GM21723 (cell line): Measurements from ENCODE around the gene PHAF1.

Experiments
- ATAC-seq: cut with Tn5 transposase; IDR thresholded peaks from one replicate; pipeline ENCODE4 v1.9.1; 2021; ENCODE audit warnings: mild to moderate bottlenecking, moderate library complexity; ENCODE audit not compliant: unreplicated experiment

Gene PHAF1

GRCh38 chr16:67162506-67163163 is 52.9 kb downstream of the PHAF1 start:
- no peak for ATAC-seq

GRCh38 chr16:67163164-67163998 is 53.6 kb downstream of the PHAF1 start:
- ATAC-seq: no peak

DNA sequence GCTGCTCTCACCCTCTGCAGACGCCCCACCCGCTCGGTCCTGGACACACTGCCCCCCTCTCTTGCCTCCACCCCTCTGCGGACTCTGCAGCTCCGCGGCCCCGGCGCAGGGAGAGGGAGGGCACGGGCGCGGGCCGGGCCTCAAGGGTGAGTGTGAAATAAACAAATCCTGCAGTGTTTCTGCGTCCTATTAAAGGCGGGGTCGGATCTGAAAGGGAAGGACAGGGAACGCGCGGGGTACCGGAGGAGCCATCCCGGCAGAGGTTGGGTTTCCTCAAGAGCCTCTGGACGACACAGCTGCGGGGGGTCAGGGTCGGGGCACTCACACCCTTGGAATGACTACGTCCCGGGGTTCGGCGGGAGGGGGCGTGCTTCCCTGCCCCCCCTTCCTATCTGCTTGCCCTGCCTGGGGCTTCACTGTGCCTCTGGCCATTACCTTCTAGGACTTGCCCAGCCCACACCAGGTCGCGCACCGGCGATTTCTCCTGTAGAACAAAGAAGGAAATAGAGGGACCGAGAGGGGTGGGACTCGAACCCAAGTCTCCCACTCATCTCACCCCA is 54.3 kb downstream of the PHAF1 start:
- ATAC-seq: no peak

- no peak for ATAC-seq
Measured at GRCh38 chr16:67164599-67165061, 54.9 kb downstream of the PHAF1 start, which contains the start of gene HSF4. HSF4 (plus strand) TSS chr16:67164745; CDS start chr16:67164812, 67 bp downstream.

GRCh38 chr16:67165121-67166078 is 55.7 kb downstream of the PHAF1 start:
- ATAC-seq: no peak

GRCh38 chr16:67166110-67166547 is 56.4 kb downstream of the PHAF1 start:
- no peak for ATAC-seq

GRCh38 chr16:67166598-67167168 is 56.9 kb downstream of the PHAF1 start:
- no peak for ATAC-seq

DNA sequence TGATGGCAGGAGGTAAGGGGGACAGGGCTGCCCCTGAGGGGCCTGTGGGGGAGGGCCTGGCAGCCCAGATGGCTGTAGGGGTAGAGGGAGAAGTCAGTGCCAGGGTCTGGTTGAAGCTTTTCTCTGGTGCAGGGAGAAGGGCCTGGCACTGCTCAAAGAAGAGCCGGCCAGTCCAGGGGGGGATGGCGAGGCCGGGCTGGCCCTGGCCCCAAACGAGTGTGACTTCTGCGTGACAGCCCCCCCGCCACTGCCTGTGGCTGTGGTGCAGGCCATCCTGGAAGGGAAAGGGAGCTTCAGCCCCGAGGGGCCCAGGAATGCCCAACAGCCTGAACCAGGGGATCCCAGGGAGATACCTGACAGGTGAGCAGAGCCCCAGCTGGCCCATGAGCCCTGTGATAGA is 57.8 kb downstream of the PHAF1 start:
- no peak for ATAC-seq

DNA sequence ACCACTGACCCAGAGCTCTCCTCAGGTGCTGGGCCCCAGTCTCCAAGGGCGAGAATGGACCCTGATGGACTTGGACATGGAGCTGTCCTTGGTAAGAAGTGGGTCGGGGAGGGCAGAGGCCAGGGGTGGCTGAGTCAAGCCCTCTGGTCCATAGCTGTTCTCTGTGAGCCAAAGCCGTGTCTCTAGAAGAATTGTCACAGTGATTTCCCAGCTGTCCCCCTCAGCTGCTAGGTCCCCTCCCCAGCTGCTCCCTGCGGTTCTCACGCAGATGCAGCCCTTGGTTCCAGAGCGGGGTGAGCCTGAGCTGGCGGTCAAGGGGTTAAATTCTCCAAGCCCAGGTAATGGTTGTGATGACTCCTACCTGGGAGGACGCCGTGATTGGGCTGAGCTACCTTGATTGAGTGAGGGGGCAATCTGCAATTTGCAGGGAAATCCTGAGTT is 59.3 kb downstream of the PHAF1 start:
- ATAC-seq: no peak

- peak; percentile 9 for ATAC-seq
Measured at GRCh38 chr16:67169642-67170167, 60.0 kb downstream of the PHAF1 start.

GRCh38 chr16:67170168-67170948 is 60.6 kb downstream of the PHAF1 start, which contains the start of gene NOL3:
NOL3 (plus strand) TSS chr16:67170538.
- ATAC-seq: peak; percentile 53

GRCh38 chr16:67170949-67171649 is 61.4 kb downstream of the PHAF1 start:
- peak; percentile 6 for ATAC-seq

GRCh38 chr16:67173323-67173722 is 63.6 kb downstream of the PHAF1 start:
- no peak for ATAC-seq

DNA sequence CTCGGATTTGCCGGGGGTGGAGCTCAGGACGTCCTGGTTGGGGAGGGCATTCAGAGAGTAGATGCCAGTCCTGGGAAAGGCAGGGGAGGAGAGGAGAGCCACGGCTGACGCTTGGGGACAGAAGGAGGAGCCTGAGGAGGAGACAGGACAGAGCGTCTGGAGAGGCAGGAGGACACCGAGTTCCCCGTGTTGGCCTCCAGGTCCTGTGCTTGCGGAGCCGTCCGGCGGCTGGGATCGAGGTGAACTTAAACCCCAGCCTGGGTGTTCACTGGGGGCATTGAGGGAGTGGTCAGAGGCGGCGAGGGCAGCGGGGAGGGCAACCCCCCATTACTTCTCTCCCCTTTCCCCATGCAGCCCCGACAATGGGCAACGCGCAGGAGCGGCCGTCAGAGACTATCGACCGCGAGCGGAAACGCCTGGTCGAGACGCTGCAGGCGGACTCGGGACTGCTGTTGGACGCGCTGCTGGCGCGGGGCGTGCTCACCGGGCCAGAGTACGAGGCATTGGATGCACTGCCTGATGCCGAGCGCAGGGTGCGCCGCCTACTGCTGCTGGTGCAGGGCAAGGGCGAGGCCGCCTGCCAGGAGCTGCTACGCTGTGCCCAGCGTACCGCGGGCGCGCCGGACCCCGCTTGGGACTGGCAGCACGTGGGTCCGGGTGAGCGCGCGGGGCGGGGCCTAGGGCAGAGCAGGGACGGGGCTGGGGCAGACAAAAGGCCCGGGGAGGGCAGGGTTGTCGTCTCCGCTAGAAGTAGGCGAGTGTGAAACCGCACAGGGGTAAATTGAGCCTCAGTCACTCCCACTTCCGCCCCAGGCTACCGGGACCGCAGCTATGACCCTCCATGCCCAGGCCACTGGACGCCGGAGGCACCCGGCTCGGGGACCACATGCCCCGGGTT is 64.3 kb downstream of the PHAF1 start:
- ATAC-seq: peak; percentile 32

DNA sequence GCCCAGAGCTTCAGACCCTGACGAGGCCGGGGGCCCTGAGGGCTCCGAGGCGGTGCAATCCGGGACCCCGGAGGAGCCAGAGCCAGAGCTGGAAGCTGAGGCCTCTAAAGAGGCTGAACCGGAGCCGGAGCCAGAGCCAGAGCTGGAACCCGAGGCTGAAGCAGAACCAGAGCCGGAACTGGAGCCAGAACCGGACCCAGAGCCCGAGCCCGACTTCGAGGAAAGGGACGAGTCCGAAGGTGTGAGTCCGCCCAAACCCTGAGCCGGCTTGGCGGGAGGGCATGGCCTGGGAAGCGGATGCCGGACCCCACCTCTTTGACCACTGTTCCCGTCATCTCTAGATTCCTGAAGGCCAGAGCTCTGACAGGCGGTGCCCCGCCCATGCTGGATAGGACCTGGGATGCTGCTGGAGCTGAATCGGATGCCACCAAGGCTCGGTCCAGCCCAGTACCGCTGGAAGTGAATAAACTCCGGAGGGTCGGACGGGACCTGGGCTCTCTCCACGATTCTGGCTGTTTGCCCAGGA is 65.0 kb downstream of the PHAF1 start:
- no peak for ATAC-seq

DNA sequence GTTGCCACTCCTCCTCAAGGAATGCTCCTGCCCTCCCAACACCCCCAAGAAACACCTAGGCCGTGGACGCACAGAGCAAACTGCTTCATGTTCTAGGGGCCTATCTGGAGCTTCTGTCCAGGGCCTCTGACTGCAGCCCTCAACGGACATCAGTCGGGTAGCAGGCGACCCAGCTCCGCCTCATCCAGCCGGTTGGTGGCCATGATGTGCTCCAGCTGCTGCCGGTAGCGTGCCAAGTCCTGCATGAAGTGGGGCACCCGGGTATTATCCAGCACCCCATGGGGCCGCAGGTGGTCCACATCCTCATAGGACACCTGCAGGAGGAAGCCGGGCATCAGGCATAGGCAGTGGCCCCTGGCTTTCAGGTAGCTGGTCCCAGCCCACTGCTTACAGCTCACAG is 66.9 kb downstream of the PHAF1 start:
- no peak for ATAC-seq
